Psoas muscle (tissue), 8 donors: ENCODE data around the gene CORO1C. TPM values are rescaled to one million over a fixed set of nuclear protein-coding genes. Genes with fewer than 3 reads are reported as not detected.

Experiments
- ATAC-seq, 4 donors: fragments of 200-7000 bp; cut with Tn5 transposase; one replicate each; pipeline ENCODE4 v1.9.1; 2020; ENCODE audit warnings: moderate library complexity in 3 of 4, mild to moderate bottlenecking in 2 of 4
- DNase-seq, 2 donors: peaks; one replicate each; pipeline ENCODE4 v3.0.0-alpha.2; 2020
- H3K27ac ChIP-seq: fragments of 200-600 bp; one replicate; pipeline ENCODE4 v1.8.0; 2022
- H3K27me3 ChIP-seq, 3 donors: fragments of 200-600 bp in 1 of 3; one replicate each; pipeline versions ENCODE4 v1.6.1 to v1.8.0; 2013 to 2022; ENCODE audit warnings: low read length in 2 of 3, mild to moderate bottlenecking in 2 of 3, moderate library complexity in 1 of 3; ENCODE audit not compliant: insufficient read depth in 3 of 3
- H3K36me3 ChIP-seq, 2 donors: fragments of 200-600 bp in 1 of 2; one replicate each; pipeline versions ENCODE4 v1.6.1 to v1.8.0; 2013 to 2022; ENCODE audit warnings: low read depth in 1 of 2, mild to moderate bottlenecking in 1 of 2, moderate library complexity in 1 of 2; ENCODE audit not compliant: insufficient read depth in 1 of 2
- H3K4me1 ChIP-seq: fragments of 200-600 bp; one replicate; pipeline ENCODE4 v1.8.0; 2022
- H3K4me3 ChIP-seq: fragments of 200-600 bp; one replicate; pipeline ENCODE4 v1.8.0; 2022; ENCODE audit warnings: mild to moderate bottlenecking
- H3K9me3 ChIP-seq: fragments of 200-600 bp; one replicate; pipeline ENCODE4 v1.8.0; 2022
- CTCF ChIP-seq: fragments of 200-600 bp; IDR thresholded peaks from one replicate; pipeline ENCODE4 v1.8.0; 2022; ENCODE audit warnings: antibody characterized with exemption
- whole genome bisulfite sequencing, 3 donors: extraction: QIAGEN DNeasy Blood & Tissue Kit; methylation state at CpG; one replicate each; pipeline versions ENCODE4 v1.1.6 to v1.1.7; 2013; 5-methylcytosine and 5-hydroxymethylcytosine counted together
- intact Hi-C, 2 donors: fragments of 100-400 bp; cut with DNase I; formaldehyde crosslinking; loops; one replicate each; pipeline versions ENCODE4 v1.11.0 to v1.14.2; 2022
- polyA plus RNA-seq, 3 donors: library from polyadenylated mRNA; stranded (reverse); fragments of 200-250 nt; gene quantifications; one replicate each; pipeline ENCODE4 v1.2.3, GENCODE V29; 2013
- total RNA-seq, 4 donors: library from RNA; stranded (reverse); fragmentation: NEBNext Ultra II Directional in 2 of 4; extraction: Animal tissue kit (Norgen Biotek cat#: 25700) in 2 of 4; gene quantifications; one replicate each; pipeline versions ENCODE4 v1.2.1 to v1.2.4, GENCODE V29; 2021 to 2023
- donor health status: healthy with polysubstance abuse.
- donor health status: DM: no; HTN: no; CAD: no; lungs with moderate emphysema.
- donor health status: Bipolar disorder and iron deficiency.
- donor health status: healthy.
- donor health status: DM: yes; HTN: yes; CAD: no.
- donor health status: DM: no; HTN: no; CAD: no.
- donor health status: DM: no; HTN: no; CAD: no.
- donor health status: DM: yes; HTN: yes; CAD: no.

The CORO1C gene
- total and polyA plus RNA-seq, 7 donors, result 16.9 to 67.1 (median 40.5) TPM

GRCh38 chr12:108697905-108698304 lies 33.4 kb downstream of the CORO1C start:
- Histone ChIP-seq H3K9me3 (no peaks in the 10 kb centered on the region), H3K27ac (peak overlapping the region; percentile 95), H3K4me1 (peaks cover 90% of the 10 kb centered on the region), H3K27me3 (no peaks in the 10 kb centered on the region), H3K36me3 (peaks cover 19 to 30% of the 10 kb centered on the region in 2 donors), H3K4me3 (no peak overlapping the region)
- DNase-seq, result no peak
- intact Hi-C loops, result loop anchor here in 1 of 2 donors (5.0 kb wide), 1 partner anchor 34 kb away; the partner anchor contains the start of gene CORO1C
- no peak for ATAC-seq
- WGBS, 3 donors, result 37 to 42% (median 41%) methylated on average over 1 of the region's 1 CpG
- no peak for TF ChIP-seq CTCF

GRCh38 chr12:108696996-108697290 lies 34.4 kb downstream of the CORO1C start:
- intact Hi-C loops, result loop anchor here in 1 of 2 donors (5.0 kb wide), 1 partner anchor 35 kb away; the partner anchor contains the start of gene CORO1C

GRCh38 chr12:108696111-108696995 lies 35.0 kb downstream of the CORO1C start:
- H3K4me1 ChIP-seq, result peaks cover 85% of the 10 kb centered on the region

More at GRCh38 chr12:108696996-108697290, 34.4 kb downstream of the CORO1C start:
- 61 to 69% (median 63%) methylated on average over 2 of the region's 2 CpGs for WGBS, 3 donors
- H3K36me3 ChIP-seq, result peaks cover 19 to 30% of the 10 kb centered on the region in 2 donors
- H3K27me3 ChIP-seq, result no peaks in the 10 kb centered on the region
- no peak for DNase-seq
- H3K4me3 ChIP-seq, result no peak overlapping the region
- no peak for TF ChIP-seq CTCF
- H3K4me1 ChIP-seq, result peaks cover 90% of the 10 kb centered on the region
- peak overlapping the region; percentile 95 for H3K27ac ChIP-seq
- no peak for ATAC-seq
- H3K9me3 ChIP-seq, result no peaks in the 10 kb centered on the region

GRCh38 chr12:108694812-108695278 lies 36.5 kb downstream of the CORO1C start:
- WGBS, 3 donors, result 54 to 66% (median 63%) methylated on average over 2 of the region's 2 CpGs
- DNase-seq, result no peak
- H3K4me1 ChIP-seq, result peaks cover 81% of the 10 kb centered on the region

More at GRCh38 chr12:108696111-108696995, 35.0 kb downstream of the CORO1C start:
- TF ChIP-seq CTCF, result no peak
- Histone ChIP-seq H3K27me3 (no peaks in the 10 kb centered on the region), H3K4me3 (peak overlapping the region; percentile 12), H3K27ac (peak overlapping the region; percentile 95), H3K9me3 (no peaks in the 10 kb centered on the region), H3K36me3 (peaks cover 19 to 30% of the 10 kb centered on the region in 2 donors)
- DNase-seq (no peak), ATAC-seq (peak in 1 of 4 donors; percentile 4)
- intact Hi-C loops, result loop anchor here in 1 of 2 donors (5.0 kb wide), 1 partner anchor 36 kb away; the partner anchor contains the start of gene CORO1C
- 48 to 65% (median 52%) methylated on average over 9 of the region's 9 CpGs for WGBS, 3 donors

More at GRCh38 chr12:108694812-108695278, 36.5 kb downstream of the CORO1C start:
- no peak for ATAC-seq
- no peak for TF ChIP-seq CTCF
- Histone ChIP-seq H3K9me3 (no peaks in the 10 kb centered on the region), H3K4me3 (no peak overlapping the region), H3K27ac (peak overlapping the region; percentile 95), H3K36me3 (peaks cover 14 to 18% of the 10 kb centered on the region in 2 donors), H3K27me3 (no peaks in the 10 kb centered on the region)
- intact Hi-C loops, result loop anchor here in 1 of 2 donors (5.0 kb wide), 1 partner anchor 37 kb away; the partner anchor contains the start of gene CORO1C
